Mammary epithelial cell (primary cell): ENCODE results near the gene MAP4.

Experiments
- EZH2 ChIP-seq: IDR thresholded peaks from 2 replicates; pipeline ENCODE4 v1.6.1; 2012; ENCODE audit warnings: low read length, inconsistent platforms, borderline replicate concordance
- TF ChIP-seq, protein P1 (sequence below), 2 donors: IDR thresholded peaks in 1 of 2; conservative IDR thresholded peaks in 1 of 2; 2 replicates each; pipeline ENCODE4 v1.5.1; 2011 to 2012; ENCODE audit warnings: inconsistent platforms in 2 of 2, low read length in 2 of 2, mild to moderate bottlenecking in 2 of 2, control low read depth in 1 of 2, low read depth in 1 of 2; ENCODE audit not compliant: insufficient read depth in 1 of 2; ENCODE audit errors: extremely low read depth in 1 of 2

- TF ChIP-seq, protein P1, sequence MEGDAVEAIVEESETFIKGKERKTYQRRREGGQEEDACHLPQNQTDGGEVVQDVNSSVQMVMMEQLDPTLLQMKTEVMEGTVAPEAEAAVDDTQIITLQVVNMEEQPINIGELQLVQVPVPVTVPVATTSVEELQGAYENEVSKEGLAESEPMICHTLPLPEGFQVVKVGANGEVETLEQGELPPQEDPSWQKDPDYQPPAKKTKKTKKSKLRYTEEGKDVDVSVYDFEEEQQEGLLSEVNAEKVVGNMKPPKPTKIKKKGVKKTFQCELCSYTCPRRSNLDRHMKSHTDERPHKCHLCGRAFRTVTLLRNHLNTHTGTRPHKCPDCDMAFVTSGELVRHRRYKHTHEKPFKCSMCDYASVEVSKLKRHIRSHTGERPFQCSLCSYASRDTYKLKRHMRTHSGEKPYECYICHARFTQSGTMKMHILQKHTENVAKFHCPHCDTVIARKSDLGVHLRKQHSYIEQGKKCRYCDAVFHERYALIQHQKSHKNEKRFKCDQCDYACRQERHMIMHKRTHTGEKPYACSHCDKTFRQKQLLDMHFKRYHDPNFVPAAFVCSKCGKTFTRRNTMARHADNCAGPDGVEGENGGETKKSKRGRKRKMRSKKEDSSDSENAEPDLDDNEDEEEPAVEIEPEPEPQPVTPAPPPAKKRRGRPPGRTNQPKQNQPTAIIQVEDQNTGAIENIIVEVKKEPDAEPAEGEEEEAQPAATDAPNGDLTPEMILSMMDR (conservative IDR thresholded peaks at IDR 0.05 in 1 of 2, IDR thresholded peaks at IDR 0.05 in 1 of 2; ENCODE audit: extremely low read depth in 1 of 2, insufficient read depth in 1 of 2, low read depth in 1 of 2, low read length in 2 of 2), result no peak
- TF ChIP-seq EZH2, result no peak
Measured at GRCh38 chr3:47974974-47975470, 41.2 kb downstream of the MAP4 start.
